GM19467 (cell line): Measurements from ENCODE around the gene SELENOH.

Experiments
- ATAC-seq: cut with Tn5 transposase; IDR thresholded peaks from one replicate; pipeline ENCODE4 v1.9.1; 2021; ENCODE audit warnings: mild to moderate bottlenecking, moderate library complexity; ENCODE audit not compliant: unreplicated experiment

Gene SELENOH

DNA sequence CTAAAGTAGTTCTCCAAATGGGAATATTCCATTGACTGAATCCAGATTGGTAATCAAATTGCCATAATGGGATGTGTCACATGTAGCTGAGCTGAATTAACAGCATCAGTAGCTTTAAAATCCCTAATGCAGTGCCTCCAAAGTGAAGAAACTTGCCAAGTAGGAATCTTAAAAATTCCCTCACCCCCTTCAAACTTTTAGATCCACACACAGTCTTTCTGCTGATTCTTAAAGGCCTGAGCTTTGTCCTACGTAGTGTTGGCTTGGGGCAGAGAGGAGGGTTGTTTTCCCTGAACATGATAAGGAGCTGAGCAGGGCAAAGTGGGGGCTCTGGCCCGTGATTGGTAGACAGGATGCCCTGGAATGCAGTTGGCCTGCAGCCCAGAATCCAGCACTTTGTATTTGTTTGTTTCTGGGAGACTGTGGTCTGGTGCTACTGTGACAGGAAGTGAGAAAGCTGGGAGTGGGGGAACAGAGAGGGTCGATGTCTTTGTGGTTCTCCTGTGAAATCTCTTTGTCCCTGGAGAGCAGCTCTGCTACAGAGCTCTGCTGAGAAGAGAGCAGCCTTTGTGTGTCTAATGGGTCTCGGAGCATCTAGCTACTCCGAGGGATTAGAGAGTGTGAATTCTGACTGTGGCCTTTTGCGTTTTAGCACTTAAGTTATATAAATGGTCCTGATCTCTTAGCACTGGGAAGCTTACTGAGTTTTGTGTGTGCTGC is 37.2 kb downstream of the SELENOH start:
- ATAC-seq: no peak

DNA sequence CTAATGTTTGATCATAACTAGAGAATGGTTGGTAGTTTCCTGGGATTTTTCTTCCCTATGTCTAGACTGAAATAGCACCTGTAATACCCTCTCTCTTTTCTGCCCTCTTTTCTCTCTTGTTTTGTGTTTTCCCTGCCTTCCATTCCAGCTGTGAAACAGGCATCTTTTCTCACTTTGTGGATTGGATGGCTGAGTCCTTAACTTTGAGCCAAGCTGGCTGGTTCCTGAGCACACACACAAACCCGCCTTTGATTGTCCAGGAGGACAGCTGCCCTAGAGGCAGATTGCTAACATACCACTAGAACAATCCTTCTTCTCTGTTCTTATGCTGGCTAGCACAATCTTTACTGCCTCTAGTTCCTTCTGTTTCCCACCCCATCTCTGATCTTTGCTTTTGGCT is 38.0 kb downstream of the SELENOH start:
- no peak for ATAC-seq

DNA sequence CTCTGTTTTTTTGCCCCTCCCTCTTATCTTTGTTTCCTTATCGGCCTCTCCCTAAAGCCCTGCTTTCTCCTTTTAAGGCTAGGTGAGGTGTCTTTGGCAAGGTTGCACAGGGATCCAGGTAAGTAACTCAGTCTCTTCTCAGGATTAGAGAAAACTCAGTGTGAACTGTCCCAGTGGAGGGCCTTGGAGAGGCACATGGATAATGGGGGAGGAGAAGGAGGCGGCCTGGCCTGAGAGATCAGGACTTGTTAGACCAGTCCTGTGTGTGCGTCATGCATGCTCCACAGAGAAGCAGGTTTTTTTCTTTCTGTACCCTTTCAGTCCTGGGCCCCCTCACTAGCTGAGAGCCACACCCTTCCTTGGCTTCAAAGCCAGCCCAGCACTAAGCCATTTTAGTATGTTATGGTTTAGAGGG is 40.2 kb downstream of the SELENOH start:
- ATAC-seq: no peak

DNA sequence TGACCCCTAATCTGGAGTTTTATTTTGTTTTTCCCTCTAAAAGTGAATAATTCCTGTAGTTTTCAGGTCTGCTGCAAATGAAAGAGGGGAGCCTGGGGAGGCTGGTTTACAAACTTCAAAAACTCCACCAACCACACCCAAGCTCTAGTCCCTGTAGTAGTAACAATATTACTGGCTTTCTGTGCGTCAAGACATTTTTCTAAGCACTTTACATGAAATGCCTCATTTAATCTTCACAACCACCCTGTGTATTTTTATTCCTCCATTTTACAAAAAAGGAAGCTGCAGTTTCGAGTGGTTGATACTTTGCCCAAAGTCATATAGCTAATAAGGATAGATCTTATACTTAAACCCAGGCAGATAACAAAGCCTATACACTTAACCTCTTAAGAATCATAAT is 43.8 kb downstream of the SELENOH start:
- no peak for ATAC-seq

DNA sequence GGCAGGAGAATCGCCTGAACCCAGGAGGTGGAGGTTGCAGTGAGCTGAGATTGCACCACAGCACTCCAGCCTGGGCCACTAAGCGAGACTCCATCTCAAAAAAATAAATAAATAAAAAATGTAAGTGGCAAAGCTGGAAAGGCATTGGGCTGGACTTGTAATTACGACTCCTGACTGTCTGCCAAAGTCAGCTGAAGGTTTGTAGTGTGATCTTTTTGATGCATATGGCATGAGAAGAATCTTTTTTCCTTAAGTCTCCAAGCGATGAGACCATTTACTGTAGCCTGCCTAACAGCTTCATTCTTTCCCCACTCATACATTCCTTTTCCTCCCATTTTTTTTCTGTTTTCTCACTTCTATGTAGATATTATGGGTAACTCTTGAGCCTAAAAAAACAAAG is 45.1 kb downstream of the SELENOH start:
- no peak for ATAC-seq

DNA sequence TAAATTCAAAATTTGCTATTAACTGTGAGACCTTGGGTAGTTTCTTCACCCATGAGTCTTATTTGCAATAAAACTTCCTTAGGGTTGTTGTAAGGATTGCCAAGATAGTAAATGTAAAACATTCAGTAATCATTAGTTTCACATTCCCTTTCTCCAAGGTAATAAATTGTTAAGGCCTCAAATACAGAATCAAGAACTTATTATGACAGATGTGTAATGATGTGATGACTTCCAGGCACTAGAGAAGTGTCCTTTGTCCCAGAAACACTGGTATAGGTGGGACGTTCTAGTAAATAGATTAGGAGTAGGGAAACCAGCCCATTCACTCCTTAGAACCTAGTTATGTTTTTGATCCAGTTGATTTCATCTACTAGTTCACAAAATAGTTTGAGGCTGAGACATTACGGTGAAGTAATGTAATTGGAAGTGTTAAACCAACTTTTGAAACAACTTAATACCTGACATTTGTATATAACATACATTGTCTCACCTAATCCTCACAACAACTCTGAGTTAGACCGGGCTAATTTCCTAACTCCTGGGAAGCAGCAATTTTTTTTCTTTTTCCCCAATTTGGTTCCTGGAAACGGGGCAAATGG is 45.8 kb downstream of the SELENOH start:
- no peak for ATAC-seq

DNA sequence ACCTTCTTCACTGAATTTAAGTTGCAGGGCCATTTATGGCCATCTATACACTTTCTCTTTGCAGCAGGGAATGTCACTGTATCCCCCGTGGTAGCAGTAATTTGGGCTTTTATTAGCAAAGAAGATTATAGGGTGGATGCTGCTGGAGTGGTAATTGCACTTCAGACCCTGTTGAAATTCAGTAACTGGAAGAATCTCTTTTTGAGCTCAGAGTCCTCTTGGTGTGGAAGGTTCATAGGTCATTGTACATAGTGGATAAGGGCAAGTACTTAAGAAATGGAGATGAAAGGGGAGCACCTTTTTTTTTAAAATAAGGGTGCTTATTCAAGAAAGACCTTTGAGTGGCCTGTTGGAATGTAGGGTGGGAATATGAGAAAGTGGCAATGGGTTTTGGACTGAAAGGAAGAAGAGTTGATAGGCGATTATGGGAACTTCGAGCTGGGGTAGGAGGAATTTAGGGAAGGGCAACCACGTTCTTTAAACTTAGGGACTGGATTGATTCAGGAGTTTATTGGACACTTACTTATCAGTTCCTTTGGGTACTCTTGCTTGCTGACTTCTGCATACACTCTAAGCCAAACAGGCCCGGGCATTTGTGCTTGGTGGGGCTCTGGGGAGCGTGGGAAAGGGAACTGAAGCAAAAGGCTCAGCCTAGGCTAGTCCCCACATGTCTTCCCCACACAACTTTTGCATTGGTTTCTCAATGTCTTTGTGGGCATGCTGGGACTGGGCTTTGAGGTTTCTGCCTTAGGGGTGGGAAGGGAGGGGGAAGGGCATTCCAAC is 46.8 kb downstream of the SELENOH start:
- ATAC-seq: no peak

DNA sequence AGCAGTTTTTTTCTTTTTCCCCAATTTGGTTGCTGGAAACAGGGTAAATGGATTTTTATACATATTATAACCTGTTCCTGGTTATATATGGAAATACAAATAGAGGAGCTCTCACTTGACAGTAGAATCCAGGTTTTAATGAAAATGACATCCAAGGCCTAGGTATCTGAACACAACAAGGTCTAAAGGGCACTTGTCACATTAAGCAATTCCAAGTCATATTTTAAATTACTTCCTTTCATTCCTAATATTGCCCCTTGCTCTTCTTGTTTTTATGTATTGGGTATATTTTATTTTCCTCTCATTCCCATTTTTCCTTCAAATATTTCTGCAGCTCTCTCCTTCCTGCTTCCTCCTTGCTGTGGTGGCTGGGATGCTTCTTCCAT is 47.4 kb downstream of the SELENOH start:
- no peak for ATAC-seq

DNA sequence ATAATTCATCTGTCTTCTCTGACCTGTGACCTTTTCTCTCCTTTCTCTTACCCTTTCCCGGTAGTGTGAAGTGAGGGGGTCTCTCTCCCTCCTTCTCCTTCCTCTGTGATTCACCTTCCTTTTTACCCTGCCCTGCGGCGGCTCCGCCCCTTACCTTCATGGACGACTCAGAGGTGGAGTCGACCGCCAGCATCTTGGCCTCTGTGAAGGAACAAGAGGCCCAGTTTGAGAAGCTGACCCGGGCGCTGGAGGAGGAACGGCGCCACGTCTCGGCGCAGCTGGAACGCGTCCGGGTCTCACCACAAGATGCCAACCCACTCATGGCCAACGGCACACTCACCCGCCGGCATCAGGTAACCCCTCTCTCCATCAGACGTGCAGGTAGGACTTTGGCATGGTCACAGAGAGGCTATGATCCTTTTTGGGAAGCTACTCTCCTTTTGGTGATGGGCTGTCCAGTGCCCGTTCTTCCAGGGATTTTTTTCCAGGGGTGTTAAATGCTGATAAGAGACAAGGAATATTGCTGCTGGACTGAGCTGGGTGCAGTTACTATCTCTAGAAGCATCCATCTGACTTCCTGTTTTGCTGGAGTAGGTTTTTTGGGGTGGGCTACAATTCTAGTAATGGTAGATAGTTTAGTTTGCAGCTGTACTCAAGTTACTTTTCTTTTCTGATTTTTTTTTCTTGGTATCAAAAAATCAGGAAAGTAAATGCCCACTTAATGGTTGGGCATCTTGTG is 50.2 kb downstream of the SELENOH start:
- no peak for ATAC-seq

DNA sequence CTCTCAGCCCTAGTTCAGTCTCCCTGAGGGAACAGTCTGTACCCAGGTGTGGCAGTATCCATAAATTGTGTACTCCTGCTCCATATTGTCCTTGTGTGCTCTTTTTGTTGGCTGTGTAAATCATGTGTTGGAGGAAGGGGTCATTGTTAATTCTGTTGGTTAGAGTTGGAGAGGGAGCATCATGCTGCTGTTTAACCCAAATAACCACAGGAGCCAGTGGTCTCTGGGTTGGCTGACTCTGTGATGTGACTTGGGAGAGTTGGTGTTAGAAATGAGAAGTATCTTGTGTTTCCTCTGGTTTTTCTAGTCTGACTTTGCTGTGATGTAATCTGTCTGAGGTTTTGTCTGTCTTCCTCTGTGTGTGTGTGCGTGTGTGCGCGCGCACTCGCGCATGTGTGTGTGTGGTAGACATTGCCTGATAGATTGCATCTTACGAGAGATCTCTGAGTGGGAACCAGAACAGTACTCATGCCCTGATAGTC is 50.8 kb downstream of the SELENOH start:
- ATAC-seq: peak; percentile 87

DNA sequence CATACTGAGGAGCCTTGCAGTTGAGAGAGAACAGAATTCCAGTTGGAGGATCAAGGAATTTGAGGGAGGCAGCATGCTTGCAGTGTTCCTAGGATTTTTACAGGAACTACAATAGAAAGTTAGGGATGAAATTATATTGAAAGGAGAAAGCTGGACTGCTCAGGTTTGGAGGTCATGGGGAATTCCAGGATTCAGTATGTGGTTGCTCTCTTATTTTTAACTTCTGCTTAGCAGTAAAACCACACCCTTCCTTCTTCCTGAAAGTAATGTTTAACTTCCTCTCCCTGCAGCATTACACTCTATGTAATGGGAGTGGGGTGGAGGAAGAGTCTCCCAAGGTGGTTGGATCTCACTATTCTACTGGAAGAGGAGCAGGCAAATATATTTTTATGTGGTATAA is 51.6 kb downstream of the SELENOH start:
- no peak for ATAC-seq
